ENCODE data around the gene BIN1.
A peak's percentile ranks its signal among the peaks of the same experiment; 100 is the strongest.
"Not testable (repeated sequence)": the region's sequence is repeated elsewhere in the genome, so short reads cannot be mapped to it uniquely, and the experiment has no call there.

The BIN1 gene

DNA sequence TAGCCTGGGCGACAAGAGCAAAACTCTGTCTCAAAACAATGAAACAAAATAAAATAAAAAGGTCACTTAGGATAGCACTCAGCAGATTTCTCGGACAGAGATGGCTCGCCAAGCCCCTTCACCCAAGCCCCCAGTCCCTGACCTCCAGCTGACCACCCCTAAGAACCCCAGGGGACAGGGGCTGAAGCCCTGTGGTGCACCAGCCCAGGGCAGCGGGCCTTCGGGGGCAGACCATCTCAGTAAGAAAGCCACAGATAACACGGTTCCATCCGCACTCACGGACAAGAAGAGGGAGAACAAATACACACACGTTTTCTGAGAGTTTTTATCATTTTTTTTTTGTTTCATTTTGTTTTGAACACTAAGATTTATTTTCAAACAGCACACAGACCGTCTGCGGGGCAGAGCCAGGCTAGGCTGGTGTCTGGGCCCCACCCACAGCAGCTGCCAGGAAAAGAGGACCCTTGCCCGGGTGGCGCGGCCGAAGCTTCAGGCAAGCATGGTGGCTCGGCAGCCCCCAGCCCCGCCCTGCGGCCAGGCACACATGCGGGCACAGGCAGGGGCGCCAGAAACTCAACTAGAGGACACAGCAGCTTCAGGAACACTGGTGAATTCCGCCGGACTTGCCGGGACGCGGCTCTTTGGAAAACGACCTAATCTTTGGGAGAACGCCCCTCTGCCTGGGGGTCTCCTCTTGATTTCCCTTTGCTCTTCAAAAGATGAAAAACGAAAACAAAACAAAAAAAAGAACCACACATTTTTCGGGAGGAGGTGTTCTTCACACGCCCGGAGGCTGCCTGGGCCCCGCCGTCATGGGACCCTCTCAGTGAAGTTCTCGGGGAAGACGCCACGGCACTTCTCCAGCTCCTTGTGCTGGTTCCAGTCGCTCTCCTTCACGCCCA is 59.0 kb downstream of the BIN1 start:
- DNase-seq (ENCODE audit: low read depth) = no peak

GRCh38 chr2:127047054-127047453 is 59.9 kb downstream of the BIN1 start:
- no peak for DNase-seq (ENCODE audit: low read depth)

GRCh38 chr2:127046579-127046978 is 60.4 kb downstream of the BIN1 start:
- DNase-seq (ENCODE audit: low read depth) = no peak

DNA sequence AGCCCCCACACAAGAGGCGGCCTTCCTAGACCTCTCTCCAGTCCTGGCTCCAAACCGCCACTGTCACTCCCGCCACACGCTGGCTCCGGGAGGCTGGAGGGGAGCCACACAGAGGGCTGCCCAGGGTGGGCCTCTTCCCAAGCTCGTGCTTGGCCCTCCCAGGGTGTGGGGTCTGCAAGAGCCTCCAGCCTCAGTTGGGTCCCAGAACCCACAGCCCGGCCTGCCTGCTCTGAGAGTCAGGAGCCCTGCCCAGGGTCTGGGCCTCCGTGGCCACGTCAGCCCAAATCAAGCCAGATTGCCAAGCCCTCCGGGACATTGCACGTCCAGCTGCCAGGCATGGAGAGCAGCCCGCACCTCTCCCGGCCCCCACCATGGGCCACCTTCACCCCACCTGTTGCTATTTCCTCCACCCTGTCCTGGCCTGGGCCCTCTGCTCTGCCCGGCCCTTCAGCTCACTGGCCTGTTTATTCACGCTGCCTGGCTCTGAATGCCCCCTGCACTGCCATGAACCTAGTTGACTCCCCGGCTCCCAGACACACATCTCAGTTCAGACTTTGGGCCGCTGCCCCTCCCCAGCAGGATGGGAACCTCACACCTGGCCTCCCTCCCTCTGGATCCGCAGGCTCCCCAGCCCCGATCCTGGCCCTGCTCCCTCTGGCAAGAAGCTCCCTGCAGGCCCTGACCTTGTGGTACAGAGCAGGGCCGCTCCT is 61.0 kb downstream of the BIN1 start:
- DNase-seq (ENCODE audit: low read depth) = no peak

GRCh38 chr2:127044977-127045661 is 61.8 kb downstream of the BIN1 start:
- DNase-seq (ENCODE audit: low read depth) = no peak

DNA sequence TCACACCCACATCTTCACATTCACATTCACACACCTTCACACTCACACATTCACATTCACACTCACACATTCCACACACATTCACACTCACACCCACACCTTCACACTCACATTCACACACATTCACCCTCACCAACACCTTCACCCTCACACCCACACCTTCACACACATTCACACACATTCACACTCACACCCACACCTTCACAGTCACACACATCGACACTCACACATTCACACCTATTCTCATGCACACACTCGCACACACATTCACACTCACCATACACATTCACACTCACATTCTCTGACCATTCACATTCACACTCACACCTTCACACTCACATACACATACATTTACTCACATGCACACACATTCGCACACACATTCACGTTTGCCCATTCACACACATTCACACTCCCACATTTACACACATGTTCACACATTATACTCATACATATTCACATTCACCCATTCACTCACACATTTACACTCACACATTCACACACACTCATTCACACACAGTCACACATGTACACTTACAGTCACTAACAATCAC is 62.7 kb downstream of the BIN1 start:
- no peak for DNase-seq (ENCODE audit: low read depth)

DNA sequence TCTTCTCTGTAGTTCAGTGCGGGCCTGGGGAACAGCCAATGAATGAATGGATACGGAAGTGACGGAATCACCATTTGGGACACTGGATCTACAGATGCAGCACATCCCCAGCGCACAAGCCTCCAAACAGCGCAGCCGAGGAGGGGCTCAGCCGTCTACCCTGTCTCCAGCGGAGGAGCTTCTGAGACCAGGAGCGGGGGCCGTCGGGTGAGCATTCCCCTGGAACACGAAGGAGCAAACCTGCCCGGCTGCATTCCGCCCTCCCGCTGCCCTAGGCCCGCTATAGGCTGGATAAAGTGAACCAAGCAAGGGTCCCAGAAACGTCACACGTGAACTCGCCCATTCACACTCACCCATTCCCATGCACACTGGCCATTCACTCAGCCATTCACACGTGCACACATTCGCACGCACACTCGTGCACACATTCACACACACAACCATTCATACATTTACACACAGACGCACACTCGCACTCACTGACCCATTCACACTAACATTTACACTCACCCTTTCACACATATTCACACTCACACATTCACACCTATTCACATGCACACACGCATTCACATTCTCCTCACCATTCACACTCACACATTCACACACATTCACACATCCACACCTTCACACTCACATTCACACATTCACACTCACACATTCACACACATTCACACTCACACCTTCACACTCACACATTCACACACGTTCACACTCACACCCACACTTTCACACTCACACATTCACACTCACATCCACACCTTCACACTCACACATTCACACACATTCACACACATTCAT is 63.4 kb downstream of the BIN1 start:
- DNase-seq (ENCODE audit: low read depth) = no peak

DNA sequence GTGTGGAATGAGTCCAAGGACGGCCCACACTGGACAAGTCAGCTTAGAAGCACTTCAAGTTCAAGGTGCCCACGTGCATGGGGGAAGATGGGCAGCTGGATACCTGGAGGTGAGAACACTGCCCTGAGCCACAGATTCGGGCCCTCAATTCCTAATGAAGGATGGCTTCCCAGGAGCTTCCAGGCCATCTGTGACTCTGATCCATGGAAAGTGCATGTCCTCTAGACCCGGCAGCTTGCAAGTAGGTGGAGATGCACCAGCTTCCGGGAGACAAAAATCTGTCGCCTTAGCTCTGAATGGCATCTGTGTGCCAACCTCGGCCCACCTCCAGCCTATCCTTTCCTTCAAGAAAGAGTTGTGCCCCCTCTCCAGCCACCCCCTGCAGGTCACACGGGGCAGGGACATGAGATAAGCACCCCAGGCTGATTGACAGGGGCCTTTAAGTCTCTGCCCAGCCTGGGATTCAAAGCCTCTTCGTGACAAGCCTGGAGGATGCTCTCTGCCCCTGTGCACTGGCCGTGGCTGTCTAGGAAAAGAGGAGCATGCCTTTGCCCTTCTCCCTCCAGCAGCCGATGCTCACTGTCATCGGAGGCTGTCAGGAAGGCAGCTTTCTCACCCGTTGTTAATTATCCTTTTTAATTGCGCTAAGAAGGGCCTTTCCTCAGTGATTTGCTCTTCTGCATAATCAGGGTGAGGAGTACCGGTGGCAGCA is 65.5 kb downstream of the BIN1 start:
- DNase-seq (ENCODE audit: low read depth) = no peak

GRCh38 chr2:127040169-127040568 is 66.8 kb downstream of the BIN1 start:
- no peak for DNase-seq (ENCODE audit: low read depth)

- no peak for DNase-seq (ENCODE audit: low read depth)
These were observed 67.4 kb downstream of the BIN1 start for GRCh38 chr2:127039387-127040031.

GRCh38 chr2:127037476-127037875 is 69.5 kb downstream of the BIN1 start:
- DNase-seq (ENCODE audit: low read depth) = no peak

- DNase-seq (ENCODE audit: low read depth) = no peak
These were observed 71.9 kb downstream of the BIN1 start for GRCh38 chr2:127034883-127035611.

GRCh38 chr2:127034051-127034450 is 72.9 kb downstream of the BIN1 start:
- no peak for DNase-seq (ENCODE audit: low read depth)

GRCh38 chr2:127032621-127033020 is 74.3 kb downstream of the BIN1 start:
- DNase-seq (ENCODE audit: low read depth) = peak; percentile 30

DNA sequence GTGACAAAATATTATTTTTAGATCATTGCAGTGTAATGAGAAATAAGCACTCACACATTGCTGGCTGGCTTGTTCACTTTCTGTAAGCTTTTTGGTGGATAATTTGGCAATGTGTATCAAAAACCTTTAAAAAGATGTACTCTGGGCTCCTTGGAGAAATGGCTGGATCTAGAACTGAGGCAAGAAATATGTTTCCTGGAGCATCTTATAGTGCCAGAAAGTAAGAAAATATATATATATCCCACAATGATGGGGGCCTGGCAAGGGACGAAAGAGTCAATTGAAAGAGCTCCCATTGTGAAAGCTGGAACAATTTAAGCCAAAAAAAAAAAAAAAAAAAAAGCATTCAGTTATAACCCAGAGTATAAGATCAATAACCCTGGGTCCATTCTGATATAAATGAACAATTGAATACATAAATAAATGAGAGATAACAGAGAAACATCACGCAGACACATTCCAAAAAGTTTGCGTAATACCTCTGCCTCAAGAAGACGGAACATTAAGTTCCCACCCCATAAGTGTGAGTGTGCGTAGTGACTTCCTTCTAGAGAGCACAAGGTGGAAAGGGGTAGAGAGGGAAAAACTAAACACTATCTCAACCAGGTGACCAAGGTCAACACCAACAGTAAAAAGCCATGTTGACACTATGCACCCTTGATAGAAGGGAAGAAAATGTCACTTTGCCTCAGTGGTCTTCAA is 77.5 kb downstream of the BIN1 start:
- DNase-seq (ENCODE audit: low read depth) = no peak

- not testable (repeated sequence) for DNase-seq (ENCODE audit: low read depth)
These were observed 78.2 kb downstream of the BIN1 start for GRCh38 chr2:127028745-127029144.

DNA sequence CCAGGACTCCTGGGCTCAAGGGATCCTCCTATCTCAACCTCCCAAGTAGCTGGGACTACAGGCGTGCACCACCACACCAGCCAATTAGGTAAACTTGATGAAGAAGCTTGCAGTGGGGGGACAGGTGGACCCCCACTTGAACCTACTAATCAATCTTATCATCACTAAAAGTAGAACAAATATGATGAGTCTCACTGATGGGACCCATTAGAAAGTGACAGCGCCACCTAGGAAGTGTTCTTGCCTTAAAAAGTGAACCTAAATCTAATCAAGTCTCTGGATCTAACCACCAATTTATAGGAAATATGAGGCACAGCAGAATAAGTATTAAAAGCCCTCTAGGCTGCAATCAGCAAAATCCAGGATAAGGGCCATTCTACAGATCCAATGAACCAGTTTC is 79.2 kb downstream of the BIN1 start:
- no peak for DNase-seq (ENCODE audit: low read depth)

GRCh38 chr2:127025359-127026166 is 81.4 kb downstream of the BIN1 start:
- peak; percentile 45 for DNase-seq (ENCODE audit: low read depth)
